ENCODE measurements around the gene TMEM234. TPM values are rescaled to one million over a fixed set of nuclear protein-coding genes. Genes with fewer than 3 reads are reported as not detected.
A peak's percentile ranks its signal among the peaks of the same experiment; 100 is the strongest.

The TMEM234 gene
- total RNA-seq, 1 experiment from 2014 or later: 6.5 TPM

- DNase-seq (ENCODE audit: extremely low read depth, low read depth): no peak
Observed at GRCh38 chr1:32180186-32181060, 41.7 kb downstream of the TMEM234 start.

DNA sequence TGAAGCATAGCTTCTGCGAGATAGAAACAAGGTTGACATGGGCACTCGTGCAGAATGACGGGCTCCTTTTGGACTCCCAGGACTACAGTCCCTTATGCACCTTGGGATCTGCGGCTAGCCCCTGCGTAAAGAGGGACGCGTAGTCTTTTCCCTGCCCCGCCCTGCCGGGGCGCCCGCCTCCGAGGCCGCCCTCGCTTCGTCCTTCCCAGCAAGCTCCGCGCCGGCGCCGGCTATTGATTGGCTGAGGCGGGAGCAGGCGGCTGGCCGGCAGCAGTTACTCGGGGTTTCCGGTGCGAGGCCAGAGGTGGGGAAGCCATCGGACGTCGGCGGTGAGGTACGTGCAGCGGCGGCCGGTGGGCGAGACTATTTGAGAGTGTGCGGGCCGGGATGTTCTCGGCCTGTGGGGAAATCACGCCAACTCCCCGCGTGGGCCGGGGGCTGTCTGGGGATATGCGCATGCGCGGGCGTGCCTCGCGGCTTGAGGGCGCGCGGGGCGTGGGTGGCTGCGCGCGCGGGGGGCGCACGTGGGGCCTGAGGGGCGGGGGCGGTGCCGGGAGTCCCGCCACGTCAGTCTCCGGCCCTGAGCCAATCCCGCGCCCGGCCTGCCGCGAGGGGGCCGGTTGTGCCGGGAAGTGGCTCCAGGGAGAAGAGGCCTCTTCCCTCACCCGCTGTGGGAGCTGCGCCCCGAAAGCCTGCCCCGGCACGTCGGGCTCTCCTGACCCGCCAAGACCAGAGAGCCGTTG is 42.5 kb downstream of the TMEM234 start, which contains the start of gene TXLNA:
TXLNA (plus strand) TSS at position 233 of the 743 bp plus-strand sequence. CDS start 671 bp downstream, outside the sequence.
- DNase-seq (ENCODE audit: extremely low read depth, low read depth): peak; percentile 80

DNA sequence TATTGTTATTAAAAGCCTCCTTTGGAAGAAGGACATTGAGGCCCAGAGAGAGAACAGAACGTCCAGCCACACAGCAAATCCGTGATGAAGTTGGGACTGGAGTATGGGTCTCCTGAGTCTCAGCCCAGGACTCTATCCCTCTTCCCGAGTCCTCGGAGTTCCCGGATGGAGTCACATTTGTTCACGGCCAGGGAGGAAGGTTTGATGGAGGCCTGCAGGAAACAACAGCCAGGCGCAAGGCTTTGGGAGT is 43.0 kb downstream of the TMEM234 start:
- no peak for DNase-seq (ENCODE audit: extremely low read depth, low read depth)

DNA sequence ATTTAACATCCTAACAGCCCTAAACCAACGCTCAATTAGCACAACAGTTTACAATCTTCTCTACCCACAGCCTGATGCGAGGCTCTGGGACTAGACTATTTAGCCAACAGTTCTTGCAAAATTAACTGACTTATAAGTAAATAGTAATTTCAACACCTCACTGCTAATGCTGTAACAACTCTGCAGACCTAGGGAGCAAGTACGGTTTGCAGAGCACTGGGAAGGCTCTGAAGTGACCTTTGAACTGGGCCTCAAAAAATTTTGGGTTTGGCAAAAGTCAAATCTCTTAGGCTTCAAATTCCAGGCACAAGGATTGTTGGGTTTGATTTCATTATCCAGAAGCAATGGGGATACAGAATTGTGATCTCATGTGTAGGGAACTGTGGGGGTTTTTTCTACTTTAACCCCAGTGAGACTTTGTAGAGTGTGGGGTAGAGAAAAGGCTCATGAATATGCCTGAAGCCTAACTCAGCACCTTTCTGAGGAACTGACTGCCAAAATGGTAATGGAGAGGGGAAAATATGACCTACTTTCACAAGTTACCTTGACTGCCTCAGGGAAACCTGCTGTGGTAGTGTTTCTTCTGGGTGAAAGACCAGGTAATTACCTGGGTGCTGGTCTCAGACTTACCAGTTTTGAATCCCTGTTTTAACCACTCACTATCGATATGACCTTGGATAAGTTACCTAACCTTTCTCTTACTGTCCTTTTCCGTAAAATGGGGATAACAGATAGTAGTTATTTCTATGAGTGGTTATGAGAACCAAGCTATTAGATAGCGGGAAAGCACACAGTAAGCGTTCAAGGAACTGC is 43.6 kb downstream of the TMEM234 start:
- peak; percentile 27 for DNase-seq (ENCODE audit: extremely low read depth, low read depth)

DNA sequence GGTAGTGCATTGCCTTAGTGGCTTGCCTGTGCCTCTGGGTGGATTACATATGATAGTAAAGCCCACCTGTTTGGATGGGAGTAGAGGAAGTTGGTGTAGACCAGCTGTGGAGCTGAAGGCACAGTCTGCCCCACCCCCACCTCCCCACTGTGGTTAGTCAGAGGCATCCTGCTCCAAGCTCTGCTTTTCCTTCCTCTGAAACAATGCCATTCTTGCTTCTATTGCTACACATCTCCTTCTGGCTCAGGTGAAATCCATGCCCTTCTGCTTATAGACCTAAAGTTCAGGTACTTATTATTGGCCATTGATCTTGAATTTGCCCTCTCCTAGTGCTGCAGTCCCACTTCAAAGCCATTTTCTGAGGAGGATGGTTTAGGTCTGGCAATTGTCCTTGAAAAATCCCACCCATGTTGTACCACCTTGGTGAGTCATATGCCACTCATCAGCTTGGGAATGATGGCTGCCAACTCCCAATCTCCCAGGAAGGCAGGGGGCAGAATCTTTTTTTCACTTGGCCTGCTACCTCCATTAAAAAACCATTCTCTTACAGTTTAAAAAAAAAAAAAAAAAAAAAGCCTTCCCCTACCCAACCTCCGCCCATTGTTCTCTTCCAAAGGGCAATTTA is 49.4 kb downstream of the TMEM234 start:
- no peak for DNase-seq (ENCODE audit: extremely low read depth, low read depth)

DNA sequence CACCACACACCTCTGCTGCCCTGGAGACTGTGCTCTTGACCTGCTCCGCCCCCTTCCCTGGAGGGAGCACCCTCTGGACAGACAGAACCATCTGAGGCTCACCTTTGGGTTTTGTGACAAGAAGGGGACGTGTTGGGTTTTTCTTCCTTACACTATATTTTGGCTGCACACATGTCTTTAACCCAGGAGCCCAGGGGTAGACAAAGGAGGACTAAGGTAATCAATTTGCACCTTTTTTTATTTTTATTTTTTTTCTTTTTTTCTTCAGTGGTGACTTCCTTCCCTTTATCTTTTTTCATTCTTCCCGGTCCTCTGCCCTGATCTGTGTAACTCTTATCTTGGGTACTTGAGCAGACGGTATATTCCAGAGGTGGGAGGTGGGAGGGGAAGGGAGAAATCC is 51.2 kb downstream of the TMEM234 start:
- no peak for DNase-seq (ENCODE audit: extremely low read depth, low read depth)

Small RNAs within 50 kb of the gene (small RNA-seq; reads per million reads assigned to genes)
- gene RF00017: 0 reads per million in 2 experiments

Other genes starting within 250 kb of the TMEM234 start
- 39.2 and 45.1 TPM in 2 replicates for gene KHDRBS1, start 208.5 kb downstream of the TMEM234 start, total RNA-seq (2014; rRNA removed; shearing (Covaris generic))
- gene TMEM39B, start 149.4 kb downstream of the TMEM234 start, total RNA-seq (2014; rRNA removed; shearing (Covaris generic)): 6.2 and 8.6 TPM in 2 replicates
- gene KPNA6, start 114.3 kb downstream of the TMEM234 start, total RNA-seq (2014; rRNA removed; shearing (Covaris generic)): 34.3 and 37.3 TPM in 2 replicates
- gene TXLNA, start 42.7 kb downstream of the TMEM234 start, total RNA-seq (2014; rRNA removed; shearing (Covaris generic)): 42.2 and 46.2 TPM in 2 replicates
- 2.4 and 2.7 TPM in 2 replicates for gene CCDC28B, start 21.8 kb downstream of the TMEM234 start, total RNA-seq (2014; rRNA removed; shearing (Covaris generic))
- 2.3 and 2.9 TPM in 2 replicates for gene IQCC, start 16.7 kb downstream of the TMEM234 start, total RNA-seq (2014; rRNA removed; shearing (Covaris generic))
- not detected in 2 replicates for gene DCDC2B, start 13.3 kb downstream of the TMEM234 start, total RNA-seq (2014; rRNA removed; shearing (Covaris generic))
- 288 and 292 TPM in 2 replicates for gene EIF3I, start 54 bp upstream of the TMEM234 start, total RNA-seq (2014; rRNA removed; shearing (Covaris generic))
- gene FAM167B, start 24.9 kb upstream of the TMEM234 start, total RNA-seq (2014; rRNA removed; shearing (Covaris generic)): not detected in 2 replicates
- gene LCK, start 28.9 kb upstream of the TMEM234 start, total RNA-seq (2014; rRNA removed; shearing (Covaris generic)): not detected in 2 replicates
- gene HDAC1, start 69.7 kb upstream of the TMEM234 start, total RNA-seq (2014; rRNA removed; shearing (Covaris generic)): 34.6 and 35.6 TPM in 2 replicates
- gene MARCKSL1, start 113.9 kb upstream of the TMEM234 start, total RNA-seq (2014; rRNA removed; shearing (Covaris generic)): 16.2 and 21.6 TPM in 2 replicates
- 3.6 and 5.0 TPM in 2 replicates for gene FAM229A, start 140.1 kb upstream of the TMEM234 start, total RNA-seq (2014; rRNA removed; shearing (Covaris generic))
- 0.57 and 0.98 TPM in 2 replicates for gene TSSK3, start 140.2 kb upstream of the TMEM234 start, total RNA-seq (2014; rRNA removed; shearing (Covaris generic))
- 21.6 and 24.2 TPM in 2 replicates for gene BSDC1, start 172.1 kb upstream of the TMEM234 start, total RNA-seq (2014; rRNA removed; shearing (Covaris generic))
- gene ZBTB8B, start 242.7 kb upstream of the TMEM234 start, total RNA-seq (2014; rRNA removed; shearing (Covaris generic)): not detected in 2 replicates